IPS-20b (cell line): ENCODE measurements around the gene INPP5A.

ENCODE experiments used
- H3K27ac ChIP-seq: one replicate; pipeline ENCODE4 v1.5.1; 2013; ENCODE audit warnings: low read length
- H3K27me3 ChIP-seq: 2 replicates; pipeline ENCODE4 v1.6.1; 2013; ENCODE audit warnings: mild to moderate bottlenecking, low read length, inconsistent platforms; ENCODE audit not compliant: insufficient read depth
- H3K36me3 ChIP-seq: 2 replicates; pipeline ENCODE4 v1.6.1; 2013; ENCODE audit warnings: low read depth, mild to moderate bottlenecking, inconsistent platforms, low read length, moderate library complexity; ENCODE audit not compliant: insufficient read depth
- H3K4me1 ChIP-seq: 2 replicates; pipeline ENCODE4 v1.6.1; 2013; ENCODE audit warnings: mild to moderate bottlenecking, control low read depth, inconsistent platforms, low read length, moderate library complexity; ENCODE audit not compliant: insufficient read depth
- H3K4me3 ChIP-seq: 2 replicates; pipeline ENCODE4 v1.5.1; 2013; ENCODE audit warnings: mild to moderate bottlenecking, low read length, inconsistent platforms
- H3K9ac ChIP-seq: 2 replicates; pipeline ENCODE4 v1.6.1; 2013; ENCODE audit warnings: low read depth, mild to moderate bottlenecking, inconsistent platforms, low read length, moderate library complexity
- H3K9me3 ChIP-seq: 2 replicates; pipeline ENCODE4 v1.6.1; 2013; ENCODE audit warnings: mild to moderate bottlenecking, low read depth, low read length, inconsistent platforms; ENCODE audit not compliant: insufficient read depth

Gene INPP5A

GRCh38 chr10:132507409-132507955, 30.1 kb upstream of the INPP5A start:
- H3K27ac ChIP-seq = no peak overlapping the region
- no peaks in the 10 kb centered on the region for H3K27me3 ChIP-seq
- H3K9me3 ChIP-seq = no peaks in the 10 kb centered on the region
- H3K4me3 ChIP-seq = no peak overlapping the region
- H3K4me1 ChIP-seq = no peaks in the 10 kb centered on the region
- no peaks in the 10 kb centered on the region for H3K36me3 ChIP-seq
- H3K9ac ChIP-seq = no peak overlapping the region

GRCh38 chr10:132507956-132508490, 29.6 kb upstream of the INPP5A start:
- H3K27ac ChIP-seq = no peak overlapping the region
- no peak overlapping the region for H3K4me3 ChIP-seq
- no peaks in the 10 kb centered on the region for H3K4me1 ChIP-seq
- no peaks in the 10 kb centered on the region for H3K27me3 ChIP-seq
- no peaks in the 10 kb centered on the region for H3K9me3 ChIP-seq
- H3K9ac ChIP-seq = no peak overlapping the region
- no peaks in the 10 kb centered on the region for H3K36me3 ChIP-seq

- H3K9me3 ChIP-seq = no peaks in the 10 kb centered on the region
- H3K27ac ChIP-seq = no peak overlapping the region
- no peaks in the 10 kb centered on the region for H3K27me3 ChIP-seq
- H3K36me3 ChIP-seq = no peaks in the 10 kb centered on the region
- H3K4me3 ChIP-seq = no peak overlapping the region
- no peaks in the 10 kb centered on the region for H3K4me1 ChIP-seq
- H3K9ac ChIP-seq = no peak overlapping the region
Measured at GRCh38 chr10:132508581-132509443, 28.8 kb upstream of the INPP5A start.

GRCh38 chr10:132509506-132510173, 27.9 kb upstream of the INPP5A start:
- Histone ChIP-seq H3K4me3 (no peak overlapping the region), H3K27ac (no peak overlapping the region), H3K36me3 (no peaks in the 10 kb centered on the region), H3K9me3 (no peaks in the 10 kb centered on the region), H3K27me3 (no peaks in the 10 kb centered on the region), H3K4me1 (no peaks in the 10 kb centered on the region), H3K9ac (no peak overlapping the region)

- H3K27me3 ChIP-seq = no peaks in the 10 kb centered on the region
- H3K9ac ChIP-seq = no peak overlapping the region
- no peaks in the 10 kb centered on the region for H3K9me3 ChIP-seq
- H3K4me3 ChIP-seq = no peak overlapping the region
- H3K36me3 ChIP-seq = no peaks in the 10 kb centered on the region
- no peaks in the 10 kb centered on the region for H3K4me1 ChIP-seq
- no peak overlapping the region for H3K27ac ChIP-seq
Measured at GRCh38 chr10:132510174-132510611, 27.4 kb upstream of the INPP5A start.

GRCh38 chr10:132511121-132512051, 26.2 kb upstream of the INPP5A start:
- Histone ChIP-seq H3K4me3 (no peak overlapping the region), H3K9ac (no peak overlapping the region), H3K27me3 (peaks cover 8% of the 10 kb centered on the region; the same call in 1 of the 2 replicates)

GRCh38 chr10:132512052-132512442, 25.5 kb upstream of the INPP5A start:
- no peak overlapping the region for H3K9ac ChIP-seq
- H3K27ac ChIP-seq = no peak overlapping the region
- no peaks in the 10 kb centered on the region for H3K9me3 ChIP-seq
- peaks cover 3% of the 10 kb centered on the region; the same call in 1 of the 2 replicates for H3K4me1 ChIP-seq
- H3K36me3 ChIP-seq = no peaks in the 10 kb centered on the region
- H3K4me3 ChIP-seq = no peak overlapping the region
- H3K27me3 ChIP-seq = peaks cover 8% of the 10 kb centered on the region; the same call in 1 of the 2 replicates

More at GRCh38 chr10:132511121-132512051, 26.2 kb upstream of the INPP5A start:
- 0 out of 2 replicates have a peak, but pooled peaks cover 2% of the 10 kb centered on the region for H3K4me1 ChIP-seq
- no peaks in the 10 kb centered on the region for H3K36me3 ChIP-seq
- H3K27ac ChIP-seq = no peak overlapping the region
- H3K9me3 ChIP-seq = no peaks in the 10 kb centered on the region

GRCh38 chr10:132512693-132513345, 24.8 kb upstream of the INPP5A start:
- Histone ChIP-seq H3K36me3 (no peaks in the 10 kb centered on the region), H3K9ac (no peak overlapping the region), H3K27ac (no peak overlapping the region), H3K9me3 (no peaks in the 10 kb centered on the region), H3K27me3 (peaks cover 11% of the 10 kb centered on the region), H3K4me1 (peaks cover 7% of the 10 kb centered on the region), H3K4me3 (no peak overlapping the region)

GRCh38 chr10:132514821-132515520, 22.6 kb upstream of the INPP5A start:
- H3K4me3 ChIP-seq = no peak overlapping the region
- peaks cover 32% of the 10 kb centered on the region for H3K27me3 ChIP-seq
- H3K9me3 ChIP-seq = no peaks in the 10 kb centered on the region
- no peak overlapping the region for H3K27ac ChIP-seq
- peaks cover 13% of the 10 kb centered on the region for H3K4me1 ChIP-seq
- no peaks in the 10 kb centered on the region for H3K36me3 ChIP-seq
- H3K9ac ChIP-seq = no peak overlapping the region
